ENCODE measurements around the gene DEFB127.
"Not testable (repeated sequence)": the region's sequence is repeated elsewhere in the genome, so short reads cannot be mapped to it uniquely, and the experiment has no call there.

DEFB127 gene

DNA sequence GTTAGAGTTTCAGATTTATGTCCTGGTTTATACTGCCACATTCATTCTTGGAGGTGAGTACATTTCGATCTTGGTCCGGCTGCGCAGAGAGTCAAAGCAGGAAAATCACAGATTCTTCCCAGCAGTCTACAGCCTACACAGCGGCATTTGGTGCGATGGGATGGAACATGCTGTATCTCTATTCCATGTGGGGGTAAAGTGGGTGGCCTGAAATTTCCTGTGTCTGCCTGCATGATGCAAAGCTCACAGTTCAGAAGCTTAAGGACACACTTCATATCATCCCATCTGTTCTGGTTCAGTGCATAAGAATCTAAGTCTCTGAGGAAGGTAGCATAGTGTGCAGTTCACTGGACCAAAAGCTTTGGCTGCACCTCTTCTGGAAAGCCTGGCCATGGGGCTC lies at the start of gene DEFB127:
Gene DEFB127, plus strand, starts transcription at position 301 of the 400 bp plus-strand sequence. Its CDS starts 91 bp downstream, at position 392.
- H3K9ac ChIP-seq (ENCODE audit: low read depth in 1 of 2, low read length in 2 of 2) = no peak within 1 kb of the TSS
- H3K4me1 ChIP-seq (ENCODE audit: control insufficient read depth in 2 of 2, insufficient read depth in 2 of 2, low read length in 2 of 2) = no peaks in the 10 kb centered on the region
- no peaks in the 10 kb centered on the region for H3K9me3 ChIP-seq (ENCODE audit: control insufficient read depth in 2 of 2, low read length in 2 of 2)
- H3K36me3 ChIP-seq (ENCODE audit: control insufficient read depth in 2 of 2, insufficient read depth in 2 of 2, low read length in 2 of 2) = no peaks in the 10 kb centered on the region
- no peaks in the 10 kb centered on the region for H3K27me3 ChIP-seq (ENCODE audit: control insufficient read depth in 2 of 2, insufficient read depth in 2 of 2, low read length in 2 of 2)
- H3K4me3 ChIP-seq (ENCODE audit: low read length in 2 of 2) = no peak within 1 kb of the TSS
- H3K27ac ChIP-seq (ENCODE audit: low read depth in 2 of 2, low read length in 2 of 2) = no peak within 1 kb of the TSS

GRCh38 chr20:112396-112795 lies 44.9 kb upstream of the DEFB127 start:
- no peak overlapping the region for H3K27ac ChIP-seq (ENCODE audit: low read depth in 2 of 2, low read length in 2 of 2)

DNA sequence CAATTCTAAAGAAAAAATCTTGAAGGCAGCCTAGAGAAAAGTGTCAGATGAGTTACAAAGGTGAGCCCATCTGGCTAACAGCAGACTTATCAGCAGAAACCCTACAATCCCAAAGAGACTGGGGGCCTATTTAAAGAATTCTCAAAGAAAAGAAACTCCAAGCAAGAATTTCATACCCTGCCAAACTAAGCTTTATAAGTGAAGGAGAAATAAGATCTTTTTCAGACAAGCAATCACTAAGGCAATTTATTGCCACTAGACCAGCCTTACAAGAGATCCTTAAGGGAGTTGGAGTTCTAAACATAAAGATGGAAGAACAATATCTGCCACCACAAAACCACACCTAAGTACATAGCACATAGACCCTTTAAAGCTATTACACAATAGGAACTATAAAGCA lies 39.7 kb upstream of the DEFB127 start:
- H3K9me3 ChIP-seq (ENCODE audit: control insufficient read depth in 2 of 2, low read length in 2 of 2) = no peaks in the 10 kb centered on the region
- no peaks in the 10 kb centered on the region for H3K36me3 ChIP-seq (ENCODE audit: control insufficient read depth in 2 of 2, insufficient read depth in 2 of 2, low read length in 2 of 2)

More at GRCh38 chr20:112396-112795, 44.9 kb upstream of the DEFB127 start:
- no peaks in the 10 kb centered on the region for H3K4me1 ChIP-seq (ENCODE audit: control insufficient read depth in 2 of 2, insufficient read depth in 2 of 2, low read length in 2 of 2)
- no peaks in the 10 kb centered on the region for H3K27me3 ChIP-seq (ENCODE audit: control insufficient read depth in 2 of 2, insufficient read depth in 2 of 2, low read length in 2 of 2)
- no peak overlapping the region for H3K4me3 ChIP-seq (ENCODE audit: low read length in 2 of 2)
- H3K36me3 ChIP-seq (ENCODE audit: control insufficient read depth in 2 of 2, insufficient read depth in 2 of 2, low read length in 2 of 2) = no peaks in the 10 kb centered on the region
- H3K9ac ChIP-seq (ENCODE audit: low read depth in 1 of 2, low read length in 2 of 2) = no peak overlapping the region
- H3K9me3 ChIP-seq (ENCODE audit: control insufficient read depth in 2 of 2, low read length in 2 of 2) = no peaks in the 10 kb centered on the region

GRCh38 chr20:129786-130323 lies 27.4 kb upstream of the DEFB127 start:
- not testable (repeated sequence) for H3K27me3 ChIP-seq (ENCODE audit: control insufficient read depth in 2 of 2, insufficient read depth in 2 of 2, low read length in 2 of 2); H3K4me1 ChIP-seq (ENCODE audit: control insufficient read depth in 2 of 2, insufficient read depth in 2 of 2, low read length in 2 of 2); H3K27ac ChIP-seq (ENCODE audit: low read depth in 2 of 2, low read length in 2 of 2); H3K9me3 ChIP-seq (ENCODE audit: control insufficient read depth in 2 of 2, low read length in 2 of 2); H3K4me3 ChIP-seq (ENCODE audit: low read length in 2 of 2); H3K36me3 ChIP-seq (ENCODE audit: control insufficient read depth in 2 of 2, insufficient read depth in 2 of 2, low read length in 2 of 2); H3K9ac ChIP-seq (ENCODE audit: low read depth in 1 of 2, low read length in 2 of 2)

More for the DNA sequence above, 39.7 kb upstream of the DEFB127 start:
- Histone ChIP-seq H3K9ac (ENCODE audit: low read depth in 1 of 2, low read length in 2 of 2) (no peak overlapping the region), H3K4me3 (ENCODE audit: low read length in 2 of 2) (no peak overlapping the region), H3K27ac (ENCODE audit: low read depth in 2 of 2, low read length in 2 of 2) (no peak overlapping the region), H3K4me1 (ENCODE audit: control insufficient read depth in 2 of 2, insufficient read depth in 2 of 2, low read length in 2 of 2) (no peaks in the 10 kb centered on the region), H3K27me3 (ENCODE audit: control insufficient read depth in 2 of 2, insufficient read depth in 2 of 2, low read length in 2 of 2) (peaks cover 0 to 2% of the 10 kb centered on the region in 2 donors)

- Histone ChIP-seq H3K9ac (ENCODE audit: low read depth in 1 of 2, low read length in 2 of 2) (no peak overlapping the region), H3K9me3 (ENCODE audit: control insufficient read depth in 2 of 2, low read length in 2 of 2) (no peaks in the 10 kb centered on the region), H3K27ac (ENCODE audit: low read depth in 2 of 2, low read length in 2 of 2) (no peak overlapping the region), H3K36me3 (ENCODE audit: control insufficient read depth in 2 of 2, insufficient read depth in 2 of 2, low read length in 2 of 2) (no peaks in the 10 kb centered on the region), H3K4me3 (ENCODE audit: low read length in 2 of 2) (no peak overlapping the region), H3K27me3 (ENCODE audit: control insufficient read depth in 2 of 2, insufficient read depth in 2 of 2, low read length in 2 of 2) (peaks cover 0 to 4% of the 10 kb centered on the region in 2 donors), H3K4me1 (ENCODE audit: control insufficient read depth in 2 of 2, insufficient read depth in 2 of 2, low read length in 2 of 2) (no peaks in the 10 kb centered on the region)
Measured at GRCh38 chr20:137668-138490, 19.4 kb upstream of the DEFB127 start.

DNA sequence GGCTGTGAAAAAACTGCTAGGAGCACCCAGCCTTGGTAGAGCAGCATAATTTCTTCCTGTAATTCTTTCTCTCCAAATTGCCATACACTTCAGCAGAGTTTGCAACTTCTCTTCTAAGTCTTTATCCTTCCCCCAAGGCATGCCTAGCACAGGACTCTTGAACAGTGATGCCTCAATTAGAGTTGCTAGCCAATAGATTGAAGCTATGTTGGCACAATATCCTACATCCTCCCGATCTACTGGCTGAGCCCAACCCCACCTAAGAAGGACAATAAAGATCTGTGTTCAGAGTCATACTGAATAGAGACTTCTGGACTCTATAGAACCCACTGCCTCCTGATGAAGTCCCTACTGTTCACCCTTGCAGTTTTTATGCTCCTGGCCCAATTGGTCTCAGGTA lies 15.0 kb upstream of the DEFB127 start, which contains the start of gene DEFB126:
Gene DEFB126, plus strand, starts transcription at position 301 of the 400 bp plus-strand sequence. Its CDS starts 39 bp downstream, at position 340.
- peaks cover 0 to 8% of the 10 kb centered on the region in 2 donors for H3K27me3 ChIP-seq (ENCODE audit: control insufficient read depth in 2 of 2, insufficient read depth in 2 of 2, low read length in 2 of 2)
- no peaks in the 10 kb centered on the region for H3K36me3 ChIP-seq (ENCODE audit: control insufficient read depth in 2 of 2, insufficient read depth in 2 of 2, low read length in 2 of 2)

GRCh38 chr20:145877-146276 lies 11.4 kb upstream of the DEFB127 start:
- H3K9ac ChIP-seq (ENCODE audit: low read depth in 1 of 2, low read length in 2 of 2) = no peak overlapping the region
- no peaks in the 10 kb centered on the region for H3K36me3 ChIP-seq (ENCODE audit: control insufficient read depth in 2 of 2, insufficient read depth in 2 of 2, low read length in 2 of 2)
- H3K27me3 ChIP-seq (ENCODE audit: control insufficient read depth in 2 of 2, insufficient read depth in 2 of 2, low read length in 2 of 2) = peaks cover 0 to 8% of the 10 kb centered on the region in 2 donors
- no peak overlapping the region for H3K4me3 ChIP-seq (ENCODE audit: low read length in 2 of 2)
- H3K4me1 ChIP-seq (ENCODE audit: control insufficient read depth in 2 of 2, insufficient read depth in 2 of 2, low read length in 2 of 2) = no peaks in the 10 kb centered on the region
- H3K9me3 ChIP-seq (ENCODE audit: control insufficient read depth in 2 of 2, low read length in 2 of 2) = no peaks in the 10 kb centered on the region
- no peak overlapping the region for H3K27ac ChIP-seq (ENCODE audit: low read depth in 2 of 2, low read length in 2 of 2)

More for the DNA sequence above, 15.0 kb upstream of the DEFB127 start, which contains the start of gene DEFB126:
- Histone ChIP-seq H3K27ac (ENCODE audit: low read depth in 2 of 2, low read length in 2 of 2) (no peak within 1 kb of the TSS), H3K9me3 (ENCODE audit: control insufficient read depth in 2 of 2, low read length in 2 of 2) (no peaks in the 10 kb centered on the region), H3K4me1 (ENCODE audit: control insufficient read depth in 2 of 2, insufficient read depth in 2 of 2, low read length in 2 of 2) (no peaks in the 10 kb centered on the region), H3K9ac (ENCODE audit: low read depth in 1 of 2, low read length in 2 of 2) (no peak within 1 kb of the TSS), H3K4me3 (ENCODE audit: low read length in 2 of 2) (no peak within 1 kb of the TSS)

DNA sequence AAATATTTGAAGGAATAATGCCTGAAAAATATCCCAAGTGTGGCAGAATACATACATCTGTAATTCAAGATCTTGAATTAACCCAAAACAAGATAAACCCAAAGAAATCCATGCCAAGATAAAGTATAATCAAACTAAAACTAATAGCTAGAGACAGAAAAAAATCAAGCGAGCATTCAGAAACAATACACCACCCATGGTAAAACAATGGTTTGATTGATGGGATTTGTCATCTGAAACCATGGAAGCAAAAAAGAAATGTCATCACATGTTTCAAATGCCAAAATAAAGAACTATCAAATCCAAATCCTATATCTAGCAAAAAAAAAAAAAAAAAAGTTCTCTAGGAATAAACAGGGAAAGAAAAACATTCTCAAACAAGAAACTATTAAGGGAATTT lies 5.1 kb upstream of the DEFB127 start:
- no peaks in the 10 kb centered on the region for H3K9me3 ChIP-seq (ENCODE audit: control insufficient read depth in 2 of 2, low read length in 2 of 2)
- no peaks in the 10 kb centered on the region for H3K36me3 ChIP-seq (ENCODE audit: control insufficient read depth in 2 of 2, insufficient read depth in 2 of 2, low read length in 2 of 2)
- no peak overlapping the region for H3K4me3 ChIP-seq (ENCODE audit: low read length in 2 of 2)
- no peaks in the 10 kb centered on the region for H3K27me3 ChIP-seq (ENCODE audit: control insufficient read depth in 2 of 2, insufficient read depth in 2 of 2, low read length in 2 of 2)
- H3K27ac ChIP-seq (ENCODE audit: low read depth in 2 of 2, low read length in 2 of 2) = no peak overlapping the region
- no peaks in the 10 kb centered on the region for H3K4me1 ChIP-seq (ENCODE audit: control insufficient read depth in 2 of 2, insufficient read depth in 2 of 2, low read length in 2 of 2)
- no peak overlapping the region for H3K9ac ChIP-seq (ENCODE audit: low read depth in 1 of 2, low read length in 2 of 2)

- Histone ChIP-seq H3K4me1 (ENCODE audit: control insufficient read depth in 2 of 2, insufficient read depth in 2 of 2, low read length in 2 of 2) (no peaks in the 10 kb centered on the region), H3K9me3 (ENCODE audit: control insufficient read depth in 2 of 2, low read length in 2 of 2) (no peaks in the 10 kb centered on the region), H3K36me3 (ENCODE audit: control insufficient read depth in 2 of 2, insufficient read depth in 2 of 2, low read length in 2 of 2) (no peaks in the 10 kb centered on the region), H3K27me3 (ENCODE audit: control insufficient read depth in 2 of 2, insufficient read depth in 2 of 2, low read length in 2 of 2) (peaks cover 0 to 2% of the 10 kb centered on the region in 2 donors), H3K4me3 (ENCODE audit: low read length in 2 of 2) (no peak overlapping the region), H3K27ac (ENCODE audit: low read depth in 2 of 2, low read length in 2 of 2) (no peak overlapping the region), H3K9ac (ENCODE audit: low read depth in 1 of 2, low read length in 2 of 2) (no peak overlapping the region)
Measured at GRCh38 chr20:164618-165017, 7.4 kb downstream of the DEFB127 start.

DNA sequence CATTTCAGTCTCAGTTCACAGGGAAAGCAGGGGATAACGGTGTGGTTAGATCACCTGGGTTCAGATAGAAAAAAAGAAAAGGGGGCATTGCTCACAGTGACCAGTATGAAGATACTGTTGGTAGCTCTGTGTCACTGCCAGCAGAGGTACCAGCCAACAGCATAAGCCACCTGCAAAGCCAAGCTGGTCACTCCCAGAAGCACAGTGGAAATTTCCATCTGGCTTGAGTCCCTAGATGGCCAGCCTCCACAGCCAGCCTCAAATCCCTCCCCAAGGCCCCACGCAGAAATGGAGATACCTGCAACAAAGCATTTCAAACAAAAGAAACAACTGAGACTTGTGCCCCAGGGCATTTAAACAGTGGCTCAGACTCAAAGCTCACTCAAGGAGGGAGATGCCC lies 11.6 kb downstream of the DEFB127 start:
- no peaks in the 10 kb centered on the region for H3K36me3 ChIP-seq (ENCODE audit: control insufficient read depth in 2 of 2, insufficient read depth in 2 of 2, low read length in 2 of 2)
- no peak overlapping the region for H3K9ac ChIP-seq (ENCODE audit: low read depth in 1 of 2, low read length in 2 of 2)
- no peaks in the 10 kb centered on the region for H3K4me1 ChIP-seq (ENCODE audit: control insufficient read depth in 2 of 2, insufficient read depth in 2 of 2, low read length in 2 of 2)
- H3K4me3 ChIP-seq (ENCODE audit: low read length in 2 of 2) = no peak overlapping the region
- H3K9me3 ChIP-seq (ENCODE audit: control insufficient read depth in 2 of 2, low read length in 2 of 2) = no peaks in the 10 kb centered on the region
- H3K27ac ChIP-seq (ENCODE audit: low read depth in 2 of 2, low read length in 2 of 2) = no peak overlapping the region
- peaks cover 2 to 3% of the 10 kb centered on the region in 2 donors for H3K27me3 ChIP-seq (ENCODE audit: control insufficient read depth in 2 of 2, insufficient read depth in 2 of 2, low read length in 2 of 2)
